Measurements from ENCODE around the gene LRRC74A.

Gene LRRC74A

GRCh38 chr14:76855066-76855465 lies 28.9 kb downstream of the LRRC74A start:
- H3K27me3 Mint-ChIP-seq: peaks cover 3% of the 10 kb centered on the region
- no peaks in the 10 kb centered on the region for H3K36me3 Mint-ChIP-seq (ENCODE audit: low read depth)
- no peak overlapping the region for H3K4me3 Mint-ChIP-seq
- H3K27ac Mint-ChIP-seq: no peak overlapping the region
- no peaks in the 10 kb centered on the region for H3K4me1 Mint-ChIP-seq (ENCODE audit: low read depth)
- no peaks in the 10 kb centered on the region for H3K9me3 Mint-ChIP-seq

GRCh38 chr14:76856769-76857168 lies 30.6 kb downstream of the LRRC74A start:
- no peak overlapping the region for H3K4me3 Mint-ChIP-seq
- no peaks in the 10 kb centered on the region for H3K9me3 Mint-ChIP-seq
- H3K36me3 Mint-ChIP-seq (ENCODE audit: low read depth): no peaks in the 10 kb centered on the region
- no peak overlapping the region for H3K27ac Mint-ChIP-seq
- no peaks in the 10 kb centered on the region for H3K4me1 Mint-ChIP-seq (ENCODE audit: low read depth)
- H3K27me3 Mint-ChIP-seq: peaks cover 3% of the 10 kb centered on the region

- Mint-ChIP-seq H3K36me3 (ENCODE audit: low read depth) (no peaks in the 10 kb centered on the region), H3K27me3 (no peaks in the 10 kb centered on the region), H3K9me3 (no peaks in the 10 kb centered on the region), H3K4me1 (ENCODE audit: low read depth) (peaks cover 25% of the 10 kb centered on the region), H3K27ac (no peak overlapping the region), H3K4me3 (no peak overlapping the region)
Observed at GRCh38 chr14:76861574-76862255, 35.5 kb downstream of the LRRC74A start.

- Mint-ChIP-seq H3K4me3 (no peak overlapping the region), H3K4me1 (ENCODE audit: low read depth) (peaks cover 29% of the 10 kb centered on the region), H3K27ac (no peak overlapping the region)
Observed at GRCh38 chr14:76862546-76863282, 36.5 kb downstream of the LRRC74A start.

GRCh38 chr14:76863724-76864407 lies 37.7 kb downstream of the LRRC74A start:
- Mint-ChIP-seq H3K36me3 (ENCODE audit: low read depth) (no peaks in the 10 kb centered on the region), H3K4me3 (no peak overlapping the region), H3K27ac (peak overlapping the region; percentile 38)

More at GRCh38 chr14:76862546-76863282, 36.5 kb downstream of the LRRC74A start:
- Mint-ChIP-seq H3K36me3 (ENCODE audit: low read depth) (no peaks in the 10 kb centered on the region), H3K27me3 (no peaks in the 10 kb centered on the region), H3K9me3 (no peaks in the 10 kb centered on the region)

GRCh38 chr14:76866456-76866855 lies 40.2 kb downstream of the LRRC74A start:
- no peaks in the 10 kb centered on the region for H3K9me3 Mint-ChIP-seq
- peaks cover 33% of the 10 kb centered on the region for H3K4me1 Mint-ChIP-seq (ENCODE audit: low read depth)
- H3K27me3 Mint-ChIP-seq: no peaks in the 10 kb centered on the region

More at GRCh38 chr14:76863724-76864407, 37.7 kb downstream of the LRRC74A start:
- H3K27me3 Mint-ChIP-seq: no peaks in the 10 kb centered on the region
- no peaks in the 10 kb centered on the region for H3K9me3 Mint-ChIP-seq
- peaks cover 33% of the 10 kb centered on the region for H3K4me1 Mint-ChIP-seq (ENCODE audit: low read depth)

GRCh38 chr14:76867516-76868453 lies 41.6 kb downstream of the LRRC74A start:
- H3K27me3 Mint-ChIP-seq: no peaks in the 10 kb centered on the region
- H3K4me3 Mint-ChIP-seq: no peak overlapping the region
- no peaks in the 10 kb centered on the region for H3K36me3 Mint-ChIP-seq (ENCODE audit: low read depth)
- peaks cover 28% of the 10 kb centered on the region for H3K4me1 Mint-ChIP-seq (ENCODE audit: low read depth)
- H3K27ac Mint-ChIP-seq: no peak overlapping the region
- H3K9me3 Mint-ChIP-seq: no peaks in the 10 kb centered on the region

More at GRCh38 chr14:76866456-76866855, 40.2 kb downstream of the LRRC74A start:
- H3K36me3 Mint-ChIP-seq (ENCODE audit: low read depth): no peaks in the 10 kb centered on the region
- H3K4me3 Mint-ChIP-seq: no peak overlapping the region
- H3K27ac Mint-ChIP-seq: no peak overlapping the region

- no peaks in the 10 kb centered on the region for H3K27me3 Mint-ChIP-seq
- H3K36me3 Mint-ChIP-seq (ENCODE audit: low read depth): no peaks in the 10 kb centered on the region
Observed at GRCh38 chr14:76868454-76869170, 42.4 kb downstream of the LRRC74A start.

GRCh38 chr14:76870166-76870565 lies 44.0 kb downstream of the LRRC74A start:
- H3K4me3 Mint-ChIP-seq: no peak overlapping the region

More at GRCh38 chr14:76868454-76869170, 42.4 kb downstream of the LRRC74A start:
- Mint-ChIP-seq H3K4me3 (no peak overlapping the region), H3K9me3 (no peaks in the 10 kb centered on the region), H3K4me1 (ENCODE audit: low read depth) (peaks cover 24% of the 10 kb centered on the region), H3K27ac (no peak overlapping the region)

GRCh38 chr14:76872796-76873432 lies 46.7 kb downstream of the LRRC74A start:
- H3K27me3 Mint-ChIP-seq: no peaks in the 10 kb centered on the region
- H3K4me1 Mint-ChIP-seq (ENCODE audit: low read depth): peaks cover 2% of the 10 kb centered on the region
- no peak overlapping the region for H3K27ac Mint-ChIP-seq
- H3K4me3 Mint-ChIP-seq: no peak overlapping the region
- no peaks in the 10 kb centered on the region for H3K36me3 Mint-ChIP-seq (ENCODE audit: low read depth)
- no peaks in the 10 kb centered on the region for H3K9me3 Mint-ChIP-seq

More at GRCh38 chr14:76870166-76870565, 44.0 kb downstream of the LRRC74A start:
- H3K27ac Mint-ChIP-seq: no peak overlapping the region
- no peaks in the 10 kb centered on the region for H3K9me3 Mint-ChIP-seq
- no peaks in the 10 kb centered on the region for H3K27me3 Mint-ChIP-seq
- peaks cover 9% of the 10 kb centered on the region for H3K4me1 Mint-ChIP-seq (ENCODE audit: low read depth)
- no peaks in the 10 kb centered on the region for H3K36me3 Mint-ChIP-seq (ENCODE audit: low read depth)

- Mint-ChIP-seq H3K27me3 (no peaks in the 10 kb centered on the region), H3K9me3 (no peaks in the 10 kb centered on the region), H3K27ac (no peak overlapping the region), H3K4me3 (no peak overlapping the region), H3K36me3 (ENCODE audit: low read depth) (no peaks in the 10 kb centered on the region), H3K4me1 (ENCODE audit: low read depth) (no peaks in the 10 kb centered on the region)
Observed at GRCh38 chr14:76874734-76875133, 48.5 kb downstream of the LRRC74A start.

GRCh38 chr14:76876076-76876475 lies 49.9 kb downstream of the LRRC74A start:
- Mint-ChIP-seq H3K4me3 (no peak overlapping the region), H3K36me3 (ENCODE audit: low read depth) (no peaks in the 10 kb centered on the region), H3K27me3 (no peaks in the 10 kb centered on the region), H3K4me1 (ENCODE audit: low read depth) (no peaks in the 10 kb centered on the region), H3K9me3 (no peaks in the 10 kb centered on the region), H3K27ac (no peak overlapping the region)

GRCh38 chr14:76877871-76878270 lies 51.7 kb downstream of the LRRC74A start:
- Mint-ChIP-seq H3K27ac (no peak overlapping the region), H3K4me1 (ENCODE audit: low read depth) (no peaks in the 10 kb centered on the region), H3K36me3 (ENCODE audit: low read depth) (no peaks in the 10 kb centered on the region), H3K4me3 (no peak overlapping the region), H3K9me3 (no peaks in the 10 kb centered on the region), H3K27me3 (no peaks in the 10 kb centered on the region)
